Mesothelial cell of epicardium (in vitro differentiated cells): ENCODE results near the gene CDH4. TPM values are rescaled to one million over a fixed set of nuclear protein-coding genes. Genes with fewer than 3 reads are reported as not detected.

Experiments used
- DNase-seq, 2 experiments: peaks; one replicate each; pipeline ENCODE4 v3.0.0; 2021; ENCODE audit warnings: low spot score in 2 of 2; ENCODE audit not compliant: unreplicated experiment in 2 of 2
- H3K27ac Mint-ChIP-seq: 2 replicates; pipeline ENCODE4 v1.8.0; 2021; ENCODE audit warnings: mixed read lengths
- H3K27me3 Mint-ChIP-seq: 2 replicates; pipeline ENCODE4 v1.8.0; 2021; ENCODE audit warnings: low read depth, mixed read lengths
- H3K36me3 Mint-ChIP-seq: 2 replicates; pipeline ENCODE4 v1.8.0; 2021; ENCODE audit warnings: mixed read lengths
- H3K4me1 Mint-ChIP-seq: 2 replicates; pipeline ENCODE4 v1.8.0; 2021; ENCODE audit warnings: mixed read lengths
- H3K4me3 Mint-ChIP-seq: 2 replicates; pipeline ENCODE4 v1.8.0; 2021; ENCODE audit warnings: mild to moderate bottlenecking, moderate library complexity, mixed read lengths
- H3K9me3 Mint-ChIP-seq: 2 replicates; pipeline ENCODE4 v1.8.0; 2021; ENCODE audit warnings: mixed read lengths
- CTCF ChIP-seq: fragments of 200-600 bp; sonication (generic); IDR thresholded peaks from one replicate; pipeline ENCODE4 v1.5.0; 2021; ENCODE audit warnings: antibody characterized with exemption; ENCODE audit not compliant: unreplicated experiment
- total RNA-seq: library from RNA; stranded (reverse); gene quantifications from 3 replicates; pipeline ENCODE4 v1.2.1, GENCODE V29; 2021

CDH4 gene
- total RNA-seq, 1 donor from 2014 or later, result 1.1 TPM

GRCh38 chr20:61924211-61924857, 672.3 kb downstream of the CDH4 start:
- Mint-ChIP-seq H3K4me1 (no peaks in the 10 kb centered on the region), H3K27ac (no peak overlapping the region), H3K27me3 (no peaks in the 10 kb centered on the region), H3K9me3 (no peaks in the 10 kb centered on the region), H3K4me3 (no peak overlapping the region), H3K36me3 (no peaks in the 10 kb centered on the region)
- no peak for DNase-seq
- TF ChIP-seq CTCF, result no peak

- Mint-ChIP-seq H3K4me1 (no peaks in the 10 kb centered on the region), H3K9me3 (no peaks in the 10 kb centered on the region), H3K27me3 (no peaks in the 10 kb centered on the region), H3K27ac (no peak overlapping the region), H3K4me3 (no peak overlapping the region), H3K36me3 (no peaks in the 10 kb centered on the region)
- TF ChIP-seq CTCF, result no peak
- no peak for DNase-seq
These were observed 672.9 kb downstream of the CDH4 start for GRCh38 chr20:61924858-61925554.

- no peaks in the 10 kb centered on the region for H3K9me3 Mint-ChIP-seq
- no peak for DNase-seq
- no peaks in the 10 kb centered on the region for H3K36me3 Mint-ChIP-seq
- no peaks in the 10 kb centered on the region for H3K27me3 Mint-ChIP-seq
- H3K27ac Mint-ChIP-seq, result no peak overlapping the region
- H3K4me1 Mint-ChIP-seq, result no peaks in the 10 kb centered on the region
- no peak for TF ChIP-seq CTCF
- no peak overlapping the region for H3K4me3 Mint-ChIP-seq
These were observed 673.6 kb downstream of the CDH4 start for GRCh38 chr20:61925555-61926252.

- H3K36me3 Mint-ChIP-seq, result no peaks in the 10 kb centered on the region
- H3K4me1 Mint-ChIP-seq, result no peaks in the 10 kb centered on the region
- no peaks in the 10 kb centered on the region for H3K9me3 Mint-ChIP-seq
- H3K27ac Mint-ChIP-seq, result no peak overlapping the region
- DNase-seq, result no peak
- no peaks in the 10 kb centered on the region for H3K27me3 Mint-ChIP-seq
- TF ChIP-seq CTCF, result no peak
- no peak overlapping the region for H3K4me3 Mint-ChIP-seq
These were observed 674.2 kb downstream of the CDH4 start for GRCh38 chr20:61926253-61926613.

GRCh38 chr20:61926796-61927192, 674.7 kb downstream of the CDH4 start:
- no peaks in the 10 kb centered on the region for H3K36me3 Mint-ChIP-seq
- no peak for TF ChIP-seq CTCF
- no peak overlapping the region for H3K4me3 Mint-ChIP-seq
- H3K27ac Mint-ChIP-seq, result no peak overlapping the region
- H3K9me3 Mint-ChIP-seq, result no peaks in the 10 kb centered on the region
- H3K4me1 Mint-ChIP-seq, result no peaks in the 10 kb centered on the region
- no peaks in the 10 kb centered on the region for H3K27me3 Mint-ChIP-seq
- no peak for DNase-seq
